Endothelial cell of umbilical vein (primary cell): Measurements from ENCODE around the gene FAAP100. TPM values are rescaled to one million over a fixed set of nuclear protein-coding genes. Genes with fewer than 3 reads are reported as not detected.

Source experiments
- BruUV-seq: library from RNA; stranded (reverse); fragments of 400-500 nt; replicated peaks from 2 replicates; lab custom pipeline; 2021; lab: Mats Ljungman, UMichigan
- CTCF ChIA-PET: fragments of 300-600, 350-600 bp; sonication (Branson Sonifier 250); formaldehyde crosslinking; loops from one replicate; lab custom pipeline; 2021; ENCODE audit warnings: antibody characterized with exemption, inconsistent platforms; lab: Charles Lee
- POLR2A ChIA-PET: fragments of 300-600, 350-600 bp; sonication (Branson Sonifier 250); formaldehyde crosslinking; loops from one replicate; lab custom pipeline; 2021; ENCODE audit warnings: antibody characterized with exemption, inconsistent platforms; lab: Charles Lee
- DNase-seq: peaks from one replicate; pipeline ENCODE4 v3.0.0-alpha.2; 2011; ENCODE audit warnings: low read depth, low spot score
- FAIRE-seq: peaks from 2 replicates; lab custom pipeline; 2011; peaks lifted over from hg19 to GRCh38; lab: Jason Lieb, UNC
- H2AFZ ChIP-seq: 2 replicates; pipeline ENCODE4 v1.6.0; 2012; ENCODE audit warnings: low read depth, low read length, control low read depth, inconsistent platforms
- H3K27ac ChIP-seq: 2 replicates; pipeline ENCODE4 v1.5.1; 2011; ENCODE audit warnings: low read depth, mild to moderate bottlenecking, control low read depth, low read length, moderate library complexity; ENCODE audit not compliant: insufficient read depth
- H3K27me3 ChIP-seq, 2 experiments: 2 replicates each; pipeline versions ENCODE4 v1.6.0 to v1.6.1; 2011; ENCODE audit warnings: low read length in 2 of 2, mixed read lengths in 1 of 2; ENCODE audit not compliant: control insufficient read depth in 2 of 2, insufficient read depth in 2 of 2
- H3K36me3 ChIP-seq, 2 experiments: 2 replicates in 1 of 2; 3 replicates in 1 of 2; pipeline ENCODE4 v1.5.1; 2011; ENCODE audit warnings: low read length in 2 of 2, mild to moderate bottlenecking in 1 of 2, moderate library complexity in 1 of 2; ENCODE audit not compliant: control insufficient read depth in 2 of 2, insufficient read depth in 2 of 2; ENCODE audit errors: extremely low read depth in 1 of 2
- H3K4me1 ChIP-seq: 3 replicates; pipeline ENCODE4 v1.5.1; 2011; ENCODE audit warnings: mild to moderate bottlenecking, low read length; ENCODE audit not compliant: control insufficient read depth, insufficient read depth; ENCODE audit errors: extremely low read depth
- H3K4me2 ChIP-seq: 2 replicates; pipeline ENCODE4 v1.6.1; 2011; ENCODE audit warnings: low read length, control low read depth, mixed read lengths; ENCODE audit not compliant: insufficient read depth
- H3K4me3 ChIP-seq, 3 experiments: fragments of 200-600 bp in 1 of 3; sonication (generic), shearing (Covaris generic) in 1 of 3; replicated peaks in 1 of 3; 2 replicates each; pipeline ENCODE4 v1.5.1; 2011 to 2016; ENCODE audit warnings: control low read depth in 3 of 3, low read length in 3 of 3, mild to moderate bottlenecking in 2 of 3, inconsistent platforms in 1 of 3, low read depth in 1 of 3, moderate library complexity in 1 of 3; ENCODE audit not compliant: insufficient read depth in 1 of 3
- H3K79me2 ChIP-seq: 2 replicates; pipeline ENCODE4 v1.6.0; 2012; ENCODE audit warnings: low read length, inconsistent platforms; ENCODE audit not compliant: control insufficient read depth, insufficient read depth
- H3K9ac ChIP-seq: replicated peaks from 2 replicates; pipeline ENCODE3; 2011; ENCODE audit warnings: low read length, control low read depth; ENCODE audit not compliant: insufficient read depth; ENCODE audit errors: extremely low read depth
- H3K9me1 ChIP-seq: replicated peaks from 3 replicates; pipeline ENCODE4 v1.6.0; 2011; ENCODE audit warnings: mild to moderate bottlenecking, low read length; ENCODE audit not compliant: control insufficient read depth, insufficient read depth; ENCODE audit errors: extremely low read depth
- H3K9me3 ChIP-seq: replicated peaks from 2 replicates; pipeline ENCODE4 v1.5.1; 2012; ENCODE audit warnings: low read length, inconsistent platforms; ENCODE audit not compliant: control insufficient read depth, insufficient read depth
- H4K20me1 ChIP-seq: replicated peaks from 2 replicates; pipeline ENCODE3; 2011; ENCODE audit warnings: mild to moderate bottlenecking, low read length; ENCODE audit not compliant: control insufficient read depth, insufficient read depth; ENCODE audit errors: extremely low read depth
- EZH2 ChIP-seq: IDR thresholded peaks from 2 replicates; pipeline ENCODE4 v1.6.1; 2012; ENCODE audit warnings: borderline replicate concordance, low read depth, mild to moderate bottlenecking, moderate library complexity, low read length, inconsistent platforms; ENCODE audit not compliant: severe bottlenecking
- FOS ChIP-seq: IDR thresholded peaks from 2 replicates; pipeline ENCODE4 v1.6.1; 2011; ENCODE audit warnings: mild to moderate bottlenecking, low read length, moderate library complexity, borderline replicate concordance; ENCODE audit not compliant: insufficient read depth
- GATA2 ChIP-seq: IDR thresholded peaks from 2 replicates; pipeline ENCODE4 v1.7.0; 2011; ENCODE audit warnings: low read depth, mild to moderate bottlenecking, moderate library complexity, mixed read lengths, low read length; ENCODE audit not compliant: insufficient read length, insufficient read depth
- JUN ChIP-seq: IDR thresholded peaks from 2 replicates; pipeline ENCODE4 v1.6.1; 2011; ENCODE audit warnings: borderline replicate concordance, low read depth; ENCODE audit not compliant: insufficient read length, insufficient read depth
- MYC ChIP-seq: IDR thresholded peaks from one replicate; pipeline ENCODE4 v1.6.1; 2011; ENCODE audit warnings: mild to moderate bottlenecking, low read depth, low read length
- POLR2A ChIP-seq: IDR thresholded peaks from 2 replicates; pipeline ENCODE4 v1.6.1; 2012; ENCODE audit warnings: low read depth, mild to moderate bottlenecking, control low read depth, low read length
- POLR2AphosphoS5 ChIP-seq: IDR thresholded peaks from 2 replicates; pipeline ENCODE4 v1.6.1; 2012; ENCODE audit warnings: low read depth, mild to moderate bottlenecking, control low read depth, low read length, moderate library complexity; ENCODE audit not compliant: insufficient read depth
- dilution Hi-C: fragments of 300-500 bp; cut with MboI; formaldehyde crosslinking; loops from one replicate; pipeline ENCODE4 v1.15.0; 2019; ENCODE audit warnings: low sequenced_read_pairs; ENCODE audit not compliant: extremely low pct_ligation_motif_present
- intact Hi-C: fragments of 100-400 bp; cut with micrococcal nuclease; formaldehyde crosslinking; loops from one replicate; pipeline ENCODE4 v1.10.0; 2022
- polyA plus RNA-seq, 4 experiments: library from polyadenylated mRNA; depleted of rRNA in 3 of 4; stranded (reverse) in 3 of 4; unstranded in 1 of 4; fragments of >200 nt; gene quantifications; 2 replicates each; pipeline versions ENCODE4 v1.2.1 to v1.2.3, GENCODE V29; 2011 to 2012; ENCODE audit warnings: missing spikeins in 1 of 4
- total RNA-seq: library from RNA; stranded (reverse); gene quantifications from 2 replicates; pipeline ENCODE4 v1.2.3, GENCODE V29; 2021
- TF ChIP-seq, protein P1 (sequence below): IDR thresholded peaks from 2 replicates; pipeline ENCODE4 v1.6.1; 2011; ENCODE audit not compliant: insufficient read depth, insufficient read length
- TF ChIP-seq, protein P2 (sequence below), 2 donors: IDR thresholded peaks; 1 replicate in 1 of 2; 2 replicates in 1 of 2; pipeline ENCODE4 v1.5.1; 2011; ENCODE audit warnings: low read length in 2 of 2, mild to moderate bottlenecking in 2 of 2, moderate library complexity in 2 of 2, control low read depth in 1 of 2, inconsistent platforms in 1 of 2, low read depth in 1 of 2; ENCODE audit not compliant: insufficient read depth in 1 of 2; ENCODE audit errors: extremely low read depth in 1 of 2

FAAP100 gene
- total and polyA plus RNA-seq, 2 donors (not counting 3 experiments of a cell fraction or from before 2014, with no cell fraction given), result 35.4 to 54.3 TPM

DNA sequence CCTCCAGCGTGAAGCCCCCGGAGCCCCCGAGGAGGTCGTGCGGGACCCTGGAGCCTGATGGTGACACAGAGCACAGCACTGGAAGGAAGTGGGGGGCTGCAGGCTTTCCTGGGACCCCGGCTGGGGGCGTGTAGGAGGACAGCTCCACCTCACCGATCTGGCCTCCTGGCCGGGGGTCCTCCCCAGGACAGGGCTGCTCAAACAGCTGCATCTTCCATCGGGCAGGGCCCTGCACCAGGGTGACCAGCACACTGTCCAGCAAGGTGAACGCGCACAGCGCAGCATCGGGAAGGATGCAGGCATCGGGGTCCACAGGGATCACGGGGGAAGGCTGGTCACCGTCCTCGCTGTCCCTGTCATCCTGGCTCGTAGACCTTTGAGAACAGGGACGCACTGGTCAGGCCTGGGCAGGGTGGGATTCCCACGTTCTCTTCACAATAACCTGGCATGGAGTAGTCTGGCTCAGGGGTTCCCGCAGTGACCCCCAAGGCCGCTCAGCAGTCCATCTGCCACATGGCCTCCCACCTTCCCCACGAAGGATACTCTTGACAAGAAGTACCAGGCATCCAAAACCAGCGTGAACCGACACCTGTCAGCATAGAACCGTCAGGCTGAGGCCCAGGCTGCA is 1.2 kb downstream of the FAAP100 start:
- ChIA-PET POLR2A (interaction anchor here (0.9 kb wide), 1 partner anchor 16 kb away, joined by 4 read pairs; no protein-coding TSS in a partner anchor), CTCF (interaction anchor here (1.0 to 2.6 kb wide), 7 partner anchors 11 to 296 kb away, joined by 3 to 16 read pairs (median 5); no protein-coding TSS in a partner anchor)
- FAIRE-seq (no peak), DNase-seq (no peak)
- dilution Hi-C loops (no loop called here), intact Hi-C loops (no loop called here)
- Histone ChIP-seq H2AFZ (no peak overlapping the region), H3K4me2 (peak overlapping the region; percentile 61), H3K36me3 (peaks cover 4 to 35% of the 10 kb centered on the region in 2 experiments), H3K4me1 (peaks cover 26% of the 10 kb centered on the region), H3K9ac (no peak overlapping the region), H3K4me3 (peak overlapping the region in 2 of 3 experiments; percentile 61 to 93), H3K79me2 (peaks cover 33% of the 10 kb centered on the region), H3K27me3 (no peaks in the 10 kb centered on the region), H4K20me1 (no peaks in the 10 kb centered on the region), H3K27ac (no peak overlapping the region), H3K9me1 (no peaks in the 10 kb centered on the region), H3K9me3 (no peaks in the 10 kb centered on the region)
- TF ChIP-seq POLR2A (no peak), MYC (no peak), FOS (no peak), POLR2AphosphoS5 (no peak), GATA2 (no peak), EZH2 (no peak), JUN (no peak)
- TF ChIP-seq, protein P1, sequence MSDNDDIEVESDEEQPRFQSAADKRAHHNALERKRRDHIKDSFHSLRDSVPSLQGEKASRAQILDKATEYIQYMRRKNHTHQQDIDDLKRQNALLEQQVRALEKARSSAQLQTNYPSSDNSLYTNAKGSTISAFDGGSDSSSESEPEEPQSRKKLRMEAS, result no peak
- TF ChIP-seq, protein P2, sequence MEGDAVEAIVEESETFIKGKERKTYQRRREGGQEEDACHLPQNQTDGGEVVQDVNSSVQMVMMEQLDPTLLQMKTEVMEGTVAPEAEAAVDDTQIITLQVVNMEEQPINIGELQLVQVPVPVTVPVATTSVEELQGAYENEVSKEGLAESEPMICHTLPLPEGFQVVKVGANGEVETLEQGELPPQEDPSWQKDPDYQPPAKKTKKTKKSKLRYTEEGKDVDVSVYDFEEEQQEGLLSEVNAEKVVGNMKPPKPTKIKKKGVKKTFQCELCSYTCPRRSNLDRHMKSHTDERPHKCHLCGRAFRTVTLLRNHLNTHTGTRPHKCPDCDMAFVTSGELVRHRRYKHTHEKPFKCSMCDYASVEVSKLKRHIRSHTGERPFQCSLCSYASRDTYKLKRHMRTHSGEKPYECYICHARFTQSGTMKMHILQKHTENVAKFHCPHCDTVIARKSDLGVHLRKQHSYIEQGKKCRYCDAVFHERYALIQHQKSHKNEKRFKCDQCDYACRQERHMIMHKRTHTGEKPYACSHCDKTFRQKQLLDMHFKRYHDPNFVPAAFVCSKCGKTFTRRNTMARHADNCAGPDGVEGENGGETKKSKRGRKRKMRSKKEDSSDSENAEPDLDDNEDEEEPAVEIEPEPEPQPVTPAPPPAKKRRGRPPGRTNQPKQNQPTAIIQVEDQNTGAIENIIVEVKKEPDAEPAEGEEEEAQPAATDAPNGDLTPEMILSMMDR (IDR thresholded peaks at IDR 0.05; ENCODE audit: extremely low read depth in 1 of 2, insufficient read depth in 1 of 2, low read depth in 1 of 2, low read length in 2 of 2), result no peak
- no TSS peak for BruUV-seq
